ENCODE results near the gene RNF212B. TPM values are rescaled to one million over a fixed set of nuclear protein-coding genes. Genes with fewer than 3 reads are reported as not detected.
"Not testable (repeated sequence)": the region's sequence is repeated elsewhere in the genome, so short reads cannot be mapped to it uniquely, and the experiment has no call there.

Gene RNF212B
- total RNA-seq, 1 donor from 2014 or later: not detected

- ATAC-seq; intact Hi-C loops (cut with micrococcal nuclease); DNase-seq: not testable (repeated sequence)
These were observed 3.5 kb downstream of the RNF212B start for GRCh38 chr14:23241061-23241715.

GRCh38 chr14:23242076-23242475, 4.3 kb downstream of the RNF212B start:
- DNase-seq: no peak
- intact Hi-C loops (cut with micrococcal nuclease): no loop called here
- no peak for ATAC-seq

DNA sequence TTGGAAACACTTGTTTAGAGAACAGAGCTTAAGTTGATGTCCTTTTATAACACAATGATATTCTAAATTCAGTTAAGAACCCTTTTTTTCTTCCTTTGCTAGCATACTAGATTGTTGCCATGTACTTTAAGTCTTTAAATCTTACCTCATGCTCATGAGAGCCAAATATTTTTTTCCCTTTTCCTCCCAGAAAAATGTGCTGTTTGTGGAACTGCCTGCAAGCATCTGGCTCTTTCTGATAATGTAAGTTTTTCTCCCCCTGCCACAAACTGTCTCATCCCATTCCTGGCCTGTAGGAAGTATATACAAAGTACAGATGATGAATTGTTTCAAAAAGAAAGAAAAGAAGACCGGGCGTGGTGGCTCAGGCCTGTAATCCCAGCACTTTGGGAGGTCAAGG, 5.3 kb downstream of the RNF212B start:
- DNase-seq (no peak), ATAC-seq (no peak)
- intact Hi-C loops (cut with micrococcal nuclease): no loop called here

DNA sequence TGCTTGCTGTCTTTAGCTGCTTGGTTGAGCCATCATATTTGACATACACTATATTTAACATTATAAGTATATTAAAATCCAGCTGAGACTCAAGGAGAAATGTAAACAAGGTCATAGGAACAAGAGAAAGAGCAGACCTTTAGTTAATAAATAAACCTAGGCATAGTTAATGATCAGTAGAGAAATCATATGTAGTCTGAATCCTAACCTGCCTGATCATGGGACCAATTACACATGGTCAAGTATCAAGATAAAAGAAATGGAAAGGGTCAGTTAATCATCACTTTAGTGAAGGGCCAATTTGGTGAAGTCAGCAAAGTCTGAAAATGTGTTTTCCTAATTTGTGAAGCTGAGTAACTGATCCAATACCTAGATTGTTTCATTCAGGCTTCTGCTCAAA, 7.5 kb downstream of the RNF212B start:
- ATAC-seq: no peak
- no peak for DNase-seq
- intact Hi-C loops (cut with micrococcal nuclease): no loop called here

GRCh38 chr14:23248601-23249000, 10.9 kb downstream of the RNF212B start:
- DNase-seq: no peak
- ATAC-seq: no peak
- intact Hi-C loops (cut with micrococcal nuclease): no loop called here

DNA sequence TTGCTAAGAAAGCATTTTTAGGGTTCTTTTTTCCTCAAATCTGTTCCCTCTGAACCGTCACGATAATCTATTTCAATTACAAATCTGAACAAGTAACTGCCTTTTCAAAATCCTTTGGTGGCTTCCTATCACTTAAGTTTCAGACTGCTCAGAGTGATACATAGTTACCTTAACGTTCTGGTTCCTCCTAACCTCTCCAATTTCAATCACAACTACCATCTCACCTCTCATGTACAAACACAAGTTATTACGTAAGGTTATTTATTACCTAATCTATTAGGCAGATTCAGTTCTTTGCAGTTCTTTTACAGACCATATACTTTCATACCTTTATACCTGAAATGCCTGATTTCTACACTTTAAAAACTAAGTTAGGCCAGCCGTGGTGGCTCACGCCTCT, 12.1 kb downstream of the RNF212B start:
- intact Hi-C loops (cut with micrococcal nuclease): no loop called here

GRCh38 chr14:23252006-23252405, 14.3 kb downstream of the RNF212B start:
- ATAC-seq: no peak
- intact Hi-C loops (cut with micrococcal nuclease): no loop called here
- no peak for DNase-seq

More for the DNA sequence above, 12.1 kb downstream of the RNF212B start:
- ATAC-seq: no peak
- DNase-seq: no peak

- intact Hi-C loops (cut with micrococcal nuclease): no loop called here
- DNase-seq (no peak), ATAC-seq (no peak)
These were observed 14.9 kb downstream of the RNF212B start for GRCh38 chr14:23252420-23253333.

DNA sequence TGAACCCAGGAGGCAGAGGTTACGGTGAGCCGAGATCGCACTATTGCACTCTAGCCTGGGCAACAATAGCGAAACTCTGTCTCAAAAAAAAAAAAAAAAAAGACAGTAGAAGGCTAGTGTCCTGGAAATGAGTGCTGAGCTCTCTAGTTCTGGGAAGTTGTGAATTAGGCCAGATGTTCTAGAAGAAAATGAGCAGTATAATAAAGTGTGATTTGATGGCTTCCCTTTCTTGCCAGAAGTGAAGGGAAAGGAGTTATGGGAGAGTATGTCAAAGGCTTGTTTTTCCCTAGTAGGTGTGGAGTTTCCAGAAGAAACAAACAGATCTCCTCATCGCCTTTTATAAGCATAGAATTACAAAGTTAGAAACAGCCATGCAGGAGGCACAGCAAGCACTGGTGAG, 20.5 kb downstream of the RNF212B start:
- DNase-seq: no peak
- ATAC-seq: no peak
- intact Hi-C loops (cut with micrococcal nuclease): no loop called here

GRCh38 chr14:23259426-23259825, 21.7 kb downstream of the RNF212B start:
- ATAC-seq (no peak), DNase-seq (no peak)
- intact Hi-C loops (cut with micrococcal nuclease): no loop called here

- ATAC-seq; intact Hi-C loops (cut with micrococcal nuclease); DNase-seq: not testable (repeated sequence)
These were observed 23.1 kb downstream of the RNF212B start for GRCh38 chr14:23260849-23261248.

GRCh38 chr14:23269193-23269592, 31.5 kb downstream of the RNF212B start:
- DNase-seq: no peak
- intact Hi-C loops (cut with micrococcal nuclease): no loop called here
- ATAC-seq: no peak

DNA sequence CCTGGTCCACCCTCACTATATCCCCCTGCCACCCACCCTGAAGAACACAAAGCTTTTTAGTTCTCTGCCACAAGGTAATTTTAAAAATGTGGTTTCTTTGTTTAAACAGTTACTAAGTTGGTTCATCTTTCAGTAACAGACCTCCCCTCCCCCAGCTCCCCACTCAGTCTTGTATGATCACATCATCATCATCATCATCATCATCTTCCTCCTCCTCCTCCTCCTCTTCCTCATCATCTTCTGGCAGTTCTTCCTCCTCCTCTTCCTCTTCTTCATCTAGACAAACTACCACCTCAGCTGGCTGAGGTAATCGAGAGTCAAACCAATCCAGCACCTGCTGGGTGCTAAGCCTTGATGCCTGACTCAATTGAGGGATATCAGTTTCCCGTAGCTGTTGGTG, 37.7 kb downstream of the RNF212B start:
- intact Hi-C loops (cut with micrococcal nuclease): no loop called here
- DNase-seq: no peak
- ATAC-seq: no peak

- ATAC-seq (no peak), DNase-seq (no peak)
- intact Hi-C loops (cut with micrococcal nuclease): no loop called here
These were observed 39.5 kb downstream of the RNF212B start for GRCh38 chr14:23277189-23277588.

GRCh38 chr14:23277928-23278327, 40.2 kb downstream of the RNF212B start:
- not testable (repeated sequence) for ATAC-seq, DNase-seq

GRCh38 chr14:23281247-23281646, 43.5 kb downstream of the RNF212B start:
- ATAC-seq (no peak), DNase-seq (no peak)
- intact Hi-C loops (cut with micrococcal nuclease): no loop called here

More at GRCh38 chr14:23277928-23278327, 40.2 kb downstream of the RNF212B start:
- intact Hi-C loops (cut with micrococcal nuclease): not testable (repeated sequence)

GRCh38 chr14:23284654-23285529, 47.2 kb downstream of the RNF212B start:
- DNase-seq: no peak
- intact Hi-C loops (cut with micrococcal nuclease): no loop called here
- ATAC-seq: peak; percentile 11

- intact Hi-C loops (cut with micrococcal nuclease): no loop called here
- DNase-seq: no peak
- ATAC-seq: peak; percentile 41
These were observed 47.8 kb downstream of the RNF212B start for GRCh38 chr14:23285530-23286019.
